NCI-H1048 (cell line): ENCODE data around the gene TMEM39A.

Source experiments
- DNase-seq: peaks from one replicate; lab custom pipeline; 2025; lab: John Stamatoyannopoulos, UW

The TMEM39A gene

GRCh38 chr3:119453822-119454221, 9.6 kb downstream of the TMEM39A start:
- no peak for DNase-seq

- no peak for DNase-seq
These were observed 18.8 kb downstream of the TMEM39A start for GRCh38 chr3:119444590-119444989.

GRCh38 chr3:119443179-119443578, 20.2 kb downstream of the TMEM39A start:
- no peak for DNase-seq

GRCh38 chr3:119437691-119438258, 25.6 kb downstream of the TMEM39A start:
- DNase-seq, result no peak

GRCh38 chr3:119436977-119437376, 26.4 kb downstream of the TMEM39A start:
- DNase-seq, result no peak

- no peak for DNase-seq
These were observed 28.7 kb downstream of the TMEM39A start for GRCh38 chr3:119434703-119435102.

- DNase-seq, result no peak
These were observed 29.6 kb downstream of the TMEM39A start for GRCh38 chr3:119433613-119434325.

DNA sequence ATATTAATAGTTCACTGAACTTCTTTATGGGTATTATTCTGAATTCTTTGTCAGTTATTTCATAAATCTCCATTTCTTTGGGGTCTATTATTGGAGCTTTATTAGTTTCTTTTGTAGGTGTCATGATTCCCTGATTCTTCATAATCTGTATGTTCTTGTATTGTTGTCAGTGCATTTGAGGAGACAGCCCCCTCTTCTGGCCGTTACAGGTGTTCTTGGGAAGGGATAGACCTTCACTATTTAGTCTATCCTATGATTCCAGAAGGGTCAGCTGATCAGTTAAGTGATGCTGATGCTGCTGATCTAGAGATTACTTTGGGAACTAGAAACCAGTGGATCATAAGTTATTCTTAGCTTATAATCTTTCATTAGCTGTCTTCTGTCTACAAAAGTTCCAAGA, 34.9 kb downstream of the TMEM39A start:
- no peak for DNase-seq

DNA sequence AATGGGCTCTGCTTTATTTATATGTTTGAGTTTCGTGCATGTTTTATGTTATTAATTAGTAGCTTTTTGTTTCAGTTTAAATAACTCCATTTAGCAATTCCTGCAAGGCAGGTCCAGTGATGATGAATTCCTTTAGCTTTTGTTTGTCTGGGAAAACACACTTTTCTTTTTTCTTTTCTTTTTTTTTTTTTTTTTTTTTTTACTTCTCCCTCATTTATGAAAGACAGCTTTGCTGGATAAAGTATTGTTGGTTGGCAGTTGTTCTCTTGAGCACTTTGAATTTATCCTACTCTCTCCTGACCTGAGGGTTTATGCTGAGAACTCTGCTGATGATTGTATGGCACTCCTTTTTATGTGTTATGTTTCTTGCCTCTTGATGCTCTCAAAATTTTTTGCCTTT, 35.7 kb downstream of the TMEM39A start:
- no peak for DNase-seq

DNA sequence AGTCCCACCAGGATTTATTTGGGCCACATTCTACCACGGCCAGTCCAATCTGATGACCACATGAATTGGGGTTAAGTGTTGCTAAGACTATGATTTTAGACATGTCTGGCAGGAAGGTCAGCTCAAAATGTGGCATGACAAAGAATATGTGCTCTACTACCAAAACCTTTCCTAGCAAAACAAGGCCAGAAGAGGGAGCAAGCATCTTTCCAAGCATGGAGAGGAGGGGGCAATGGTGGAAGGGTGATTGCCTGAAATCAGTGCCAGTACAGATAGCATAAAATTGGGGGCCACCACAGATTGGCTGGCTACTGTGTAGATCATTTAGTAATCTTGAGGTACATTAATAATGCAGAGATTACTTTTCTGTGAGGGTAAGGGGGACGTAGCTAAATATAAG, 43.2 kb downstream of the TMEM39A start:
- no peak for DNase-seq

DNA sequence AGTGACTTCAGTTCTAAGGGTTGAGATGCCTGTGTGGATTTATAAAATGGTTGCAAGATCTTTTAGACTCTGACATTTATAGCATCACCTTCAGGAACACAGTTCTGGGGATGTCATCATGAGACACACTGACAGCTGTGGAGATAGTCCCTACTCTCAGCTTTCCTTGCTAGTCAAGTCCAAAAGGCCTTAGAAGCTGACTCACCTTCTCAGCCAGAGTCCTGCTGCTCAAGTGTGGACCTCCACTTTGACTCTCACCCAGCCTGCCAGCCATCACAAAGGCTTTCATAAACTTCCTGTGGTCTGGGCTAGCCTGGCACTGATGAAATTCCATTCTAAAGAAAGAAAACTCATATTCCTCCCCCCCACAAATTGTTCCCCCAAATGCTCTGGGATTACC, 44.8 kb downstream of the TMEM39A start:
- no peak for DNase-seq

GRCh38 chr3:119417771-119418512, 45.5 kb downstream of the TMEM39A start:
- no peak for DNase-seq

- no peak for DNase-seq
These were observed 46.5 kb downstream of the TMEM39A start for GRCh38 chr3:119416873-119417272.

DNA sequence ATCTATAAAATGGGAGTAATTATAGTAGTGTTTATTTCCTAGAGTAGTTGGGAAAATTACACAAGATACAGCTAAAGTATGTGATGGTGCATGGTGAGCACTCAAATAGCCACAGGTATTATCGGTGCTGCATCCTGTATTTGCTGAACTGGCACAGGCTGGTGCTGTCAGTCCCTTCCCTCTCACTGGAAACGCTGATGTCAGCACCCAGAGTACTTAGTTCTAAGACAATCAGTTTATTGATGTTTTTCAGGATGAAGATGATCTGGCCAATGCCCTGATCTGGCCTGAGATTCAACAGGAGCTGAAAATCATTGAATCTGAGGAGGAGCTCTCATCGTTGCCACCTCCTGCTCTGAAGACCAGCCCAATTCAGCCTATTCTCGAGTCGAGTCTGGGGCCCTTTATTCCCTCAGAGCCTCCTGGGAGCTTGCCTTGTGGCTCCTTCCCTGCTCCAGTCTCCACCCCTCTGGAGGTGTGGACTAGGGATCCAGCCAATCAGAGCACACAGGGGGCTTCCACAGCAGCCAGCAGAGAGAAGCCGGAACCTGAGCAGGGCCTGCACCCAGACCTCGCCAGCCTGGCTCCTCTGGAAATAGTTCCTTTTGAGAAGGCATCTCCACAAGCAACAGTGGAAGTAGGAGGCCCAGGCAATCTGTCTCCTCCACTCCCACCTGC, 49.7 kb downstream of the TMEM39A start:
- DNase-seq, result no peak

- DNase-seq, result no peak
These were observed 53.6 kb downstream of the TMEM39A start for GRCh38 chr3:119409844-119410243.

- DNase-seq, result no peak
These were observed 55.0 kb downstream of the TMEM39A start for GRCh38 chr3:119408243-119408950.

- no peak for DNase-seq
These were observed 58.1 kb downstream of the TMEM39A start for GRCh38 chr3:119405315-119405714.

DNA sequence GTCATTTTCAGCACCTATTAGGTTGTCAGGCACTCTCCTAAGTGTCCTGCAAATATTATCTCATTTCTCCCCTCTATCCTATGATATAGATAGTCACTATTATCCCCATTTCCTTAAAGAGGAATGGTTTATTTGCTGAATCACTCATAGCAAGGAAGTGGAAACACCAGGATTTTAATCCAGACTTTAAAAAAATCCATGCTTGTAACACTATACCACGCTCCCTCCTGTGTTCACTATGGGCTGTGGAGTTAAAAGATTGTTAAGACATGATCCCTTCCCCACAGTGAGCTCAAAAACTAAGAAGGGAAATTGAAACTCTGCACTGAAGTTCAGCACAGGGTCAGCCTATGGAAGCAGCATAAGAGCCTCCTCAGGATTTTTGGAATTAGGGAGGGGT, 60.2 kb downstream of the TMEM39A start:
- DNase-seq, result no peak

- DNase-seq, result no peak
These were observed 60.6 kb downstream of the TMEM39A start for GRCh38 chr3:119402791-119403190.

- no peak for DNase-seq
These were observed 61.6 kb downstream of the TMEM39A start for GRCh38 chr3:119401503-119402440.

- DNase-seq, result no peak
These were observed 62.3 kb downstream of the TMEM39A start for GRCh38 chr3:119401069-119401468.
